HepG2 (cell line): ENCODE measurements around the gene MFSD2B. TPM values are rescaled to one million over a fixed set of nuclear protein-coding genes. Genes with fewer than 3 reads are reported as not detected.

Source experiments
- ADNP ChIP-seq: sonication (generic); formaldehyde crosslinking; IDR thresholded peaks from 2 replicates; pipeline ENCODE4 v1.4.0; 2020; ENCODE audit warnings: missing genetic modification reagents
- AHDC1 ChIP-seq: sonication (generic); formaldehyde crosslinking; IDR thresholded peaks from 2 replicates; pipeline ENCODE4 v1.5.1; 2020; ENCODE audit warnings: mild to moderate bottlenecking, missing genetic modification reagents, borderline replicate concordance
- ETV5 ChIP-seq: IDR thresholded peaks from 2 replicates; pipeline ENCODE4 v1.6.1; 2018; ENCODE audit warnings: missing biosample characterization, missing genetic modification reagents, inconsistent platforms, borderline replicate concordance
- HOXD1 ChIP-seq: sonication (generic); formaldehyde crosslinking; IDR thresholded peaks from 2 replicates; pipeline ENCODE4 v1.5.0; 2020; ENCODE audit warnings: missing genetic modification reagents
- MAF1 ChIP-seq: sonication (generic); formaldehyde crosslinking; IDR thresholded peaks from 2 replicates; pipeline ENCODE4 v1.5.0; 2020; ENCODE audit warnings: missing genetic modification reagents, borderline replicate concordance
- MIXL1 ChIP-seq: IDR thresholded peaks from 2 replicates; pipeline ENCODE4 v1.6.1; 2016
- MLX ChIP-seq: IDR thresholded peaks from 2 replicates; pipeline ENCODE4 v1.6.1; 2016
- PHF8 ChIP-seq: sonication (generic); formaldehyde crosslinking; IDR thresholded peaks from 2 replicates; pipeline ENCODE4 v1.5.0; 2020; ENCODE audit warnings: missing genetic modification reagents
- POLR2A ChIP-seq, 2 experiments: IDR thresholded peaks; 2 replicates each; pipeline ENCODE4 v1.6.1; 2011; ENCODE audit warnings: low read depth in 2 of 2, low read length in 2 of 2, mild to moderate bottlenecking in 1 of 2, moderate library complexity in 1 of 2; ENCODE audit not compliant: insufficient read depth in 1 of 2
- RARG ChIP-seq: sonication (generic); formaldehyde crosslinking; IDR thresholded peaks from 2 replicates; pipeline ENCODE4 v1.4.0; 2020; ENCODE audit warnings: low read depth, mild to moderate bottlenecking, missing genetic modification reagents
- RBM22 ChIP-seq: fragments of 200-400 bp; formaldehyde crosslinking; optimal IDR thresholded peaks from 2 replicates; pipeline ENCODE3; 2017; ENCODE audit warnings: mild to moderate bottlenecking, low read length, moderate library complexity
- SNAPC5 ChIP-seq: sonication (generic); formaldehyde crosslinking; IDR thresholded peaks from 2 replicates; pipeline ENCODE4 v1.8.1; 2023; ENCODE audit warnings: mild to moderate bottlenecking, missing genetic modification reagents, borderline replicate concordance
- ZBTB26 ChIP-seq: IDR thresholded peaks from 2 replicates; pipeline ENCODE4 v1.6.1; 2016; ENCODE audit warnings: missing compliant biosample characterization, missing genetic modification reagents, borderline replicate concordance
- ZBTB43 ChIP-seq: sonication (generic); formaldehyde crosslinking; conservative IDR thresholded peaks from 2 replicates; pipeline ENCODE4 v1.4.0; 2020; ENCODE audit warnings: missing genetic modification reagents
- ZNF205 ChIP-seq: IDR thresholded peaks from 2 replicates; pipeline ENCODE4 v1.6.1; 2018; ENCODE audit warnings: missing biosample characterization, missing genetic modification reagents
- ZNF235 ChIP-seq: sonication (generic); formaldehyde crosslinking; IDR thresholded peaks from 2 replicates; pipeline ENCODE4 v1.8.1; 2023; ENCODE audit warnings: mild to moderate bottlenecking, missing genetic modification reagents, borderline replicate concordance
- ZNF3 ChIP-seq: IDR thresholded peaks from 2 replicates; pipeline ENCODE4 v1.7.0; 2017; ENCODE audit warnings: inconsistent platforms
- ZNF317 ChIP-seq: sonication (generic); formaldehyde crosslinking; IDR thresholded peaks from 2 replicates; pipeline ENCODE4 v1.5.0; 2020; ENCODE audit warnings: mild to moderate bottlenecking, missing genetic modification reagents
- ZNF580 ChIP-seq: IDR thresholded peaks from 2 replicates; pipeline ENCODE4 v1.6.1; 2016; ENCODE audit warnings: low read depth, borderline replicate concordance
- polyA plus RNA-seq, 8 experiments: library from polyadenylated mRNA; depleted of rRNA in 3 of 8; stranded (reverse) in 7 of 8; unstranded in 1 of 8; fragments of >200 nt; fragmentation: Illumina TruSeq in 4 of 8; extraction: Trizol in 4 of 8; gene quantifications; 2 replicates each; pipeline versions ENCODE4 v1.2.1 to v1.2.3, GENCODE V29; 2011 to 2016; ENCODE audit warnings: low read depth in 4 of 8, missing spikeins in 1 of 8, mixed read lengths in 1 of 8; ENCODE audit not compliant: insufficient read depth in 1 of 8
- total RNA-seq, 5 experiments: library from RNA; depleted of rRNA; stranded (reverse); fragments of >200 nt; fragmentation: Illumina TruSeq; extraction: Trizol; gene quantifications; 2 replicates each; pipeline ENCODE4 v1.2.3, GENCODE V29; 2016; ENCODE audit warnings: low read depth in 1 of 5

MFSD2B gene
- total and polyA plus RNA-seq, 2 of the 13 experiments (the other 11 are each of a cell fraction or from before 2014, with no cell fraction given) = 0.21 to 0.93 TPM

GRCh38 chr2:24021122-24021998 is 11.5 kb downstream of the MFSD2B start (continued):
- TF ChIP-seq AHDC1 (no peak), ZNF3 (CRISPR knock-in tag) (no peak), PHF8 (CRISPR knock-in tag) (0 out of 2 replicates have a peak, but pooled peaks have one; percentile 18), POLR2A (IDR thresholded peaks at IDR 0.05; ENCODE audit: insufficient read depth in 1 of 2, low read depth in 2 of 2, low read length in 2 of 2) (no peak), MLX (CRISPR knock-in tag) (no peak), RBM22 (no peak), ZBTB43 (no peak), ZNF205 (0 out of 2 replicates have a peak, but pooled peaks have one; percentile 13), ETV5 (no peak), ZBTB26 (CRISPR knock-in tag) (no peak), ZNF580 (peak; percentile 20; the same call in 1 of the 2 replicates), SNAPC5 (CRISPR knock-in tag) (no peak), MIXL1 (0 out of 2 replicates have a peak, but pooled peaks have one; percentile 13), MAF1 (CRISPR knock-in tag) (no peak), RARG (CRISPR knock-in tag) (no peak), ADNP (no peak), ZNF317 (no peak), ZNF235 (CRISPR knock-in tag) (no peak), HOXD1 (CRISPR knock-in tag) (no peak)
